Naive thymus-derived CD4-positive, alpha-beta T cell (primary cell): Measurements from ENCODE around the gene PPFIBP1. TPM values are rescaled to one million over a fixed set of nuclear protein-coding genes. Genes with fewer than 3 reads are reported as not detected.

ENCODE experiments used
- ATAC-seq: fragments of 150-1000 bp; cut with Tn5 transposase; 2 replicates; pipeline ENCODE4 v1.10.0; 2021; ENCODE audit warnings: mild to moderate bottlenecking, moderate library complexity
- CTCF ChIA-PET: fragments of 350-600 bp; sonication (Branson Sonifier 250); formaldehyde crosslinking; loops from one replicate; lab custom pipeline; 2021; ENCODE audit warnings: antibody characterized with exemption; lab: Charles Lee
- POLR2A ChIA-PET: fragments of 350-600 bp; sonication (Branson Sonifier 250); formaldehyde crosslinking; loops from one replicate; lab custom pipeline; 2021; ENCODE audit warnings: antibody characterized with exemption, inconsistent platforms; lab: Charles Lee
- DNase-seq, 9 donors: peaks; one replicate each; pipeline versions ENCODE4 v3.0.0 to v3.0.0-alpha.2; 2020 to 2022; ENCODE audit warnings: mixed read lengths in 1 of 9
- H3K27ac ChIP-seq: one replicate; pipeline ENCODE4 v1.7.0; 2013; ENCODE audit warnings: mild to moderate bottlenecking, low read depth, low read length, moderate library complexity
- H3K27me3 ChIP-seq, 2 donors: one replicate each; pipeline ENCODE4 v1.7.0; 2013; ENCODE audit warnings: low read length in 2 of 2, mild to moderate bottlenecking in 2 of 2, moderate library complexity in 2 of 2; ENCODE audit not compliant: control insufficient read depth in 2 of 2, insufficient read depth in 2 of 2
- H3K36me3 ChIP-seq, 3 experiments: 1 replicate in 2 of 3; 2 replicates in 1 of 3; pipeline ENCODE4 v1.7.0; 2013; ENCODE audit warnings: low read length in 3 of 3, mild to moderate bottlenecking in 3 of 3, moderate library complexity in 1 of 3; ENCODE audit not compliant: insufficient read depth in 3 of 3, control insufficient read depth in 2 of 3
- H3K4me1 ChIP-seq, 2 donors: one replicate each; pipeline ENCODE4 v1.7.0; 2013; ENCODE audit warnings: low read length in 2 of 2, mild to moderate bottlenecking in 2 of 2, moderate library complexity in 1 of 2; ENCODE audit not compliant: control insufficient read depth in 2 of 2, insufficient read depth in 2 of 2
- H3K4me3 ChIP-seq: 2 replicates; pipeline ENCODE4 v1.7.0; 2013; ENCODE audit warnings: mild to moderate bottlenecking, low read length
- H3K9me3 ChIP-seq, 3 experiments: 1 replicate in 2 of 3; 2 replicates in 1 of 3; pipeline ENCODE4 v1.7.0; 2013; ENCODE audit warnings: low read length in 3 of 3; ENCODE audit not compliant: control insufficient read depth in 2 of 3
- H3K27ac Mint-ChIP-seq, 9 donors: one replicate each; pipeline ENCODE4 v1.8.0; 2020 to 2022; ENCODE audit warnings: mixed read lengths in 9 of 9, mild to moderate bottlenecking in 8 of 9, moderate library complexity in 5 of 9, inconsistent platforms in 2 of 9
- H3K27me3 Mint-ChIP-seq, 5 donors: one replicate each; pipeline ENCODE4 v1.8.0; 2021 to 2022; ENCODE audit warnings: mixed read lengths in 5 of 5, mild to moderate bottlenecking in 1 of 5
- H3K36me3 Mint-ChIP-seq, 5 donors: one replicate each; pipeline ENCODE4 v1.8.0; 2020 to 2022; ENCODE audit warnings: mixed read lengths in 5 of 5, mild to moderate bottlenecking in 3 of 5, inconsistent platforms in 1 of 5
- H3K4me1 Mint-ChIP-seq, 7 donors: one replicate each; pipeline ENCODE4 v1.8.0; 2020 to 2022; ENCODE audit warnings: mixed read lengths in 7 of 7, mild to moderate bottlenecking in 3 of 7, inconsistent platforms in 1 of 7
- H3K4me3 Mint-ChIP-seq, 10 donors: one replicate each; pipeline ENCODE4 v1.8.0; 2020 to 2022; ENCODE audit warnings: mild to moderate bottlenecking in 10 of 10, mixed read lengths in 10 of 10, moderate library complexity in 6 of 10, inconsistent platforms in 2 of 10
- H3K9me3 Mint-ChIP-seq, 11 donors: one replicate each; pipeline ENCODE4 v1.8.0; 2020 to 2022; ENCODE audit warnings: mixed read lengths in 11 of 11, mild to moderate bottlenecking in 4 of 11, inconsistent platforms in 1 of 11, moderate library complexity in 1 of 11
- intact Hi-C, 2 donors: fragments of 100-400 bp; cut with micrococcal nuclease; formaldehyde crosslinking; loops; one replicate each; pipeline ENCODE4 v1.15.1; 2023
- polyA plus RNA-seq, 2 donors: library from polyadenylated mRNA; unstranded; fragments of 300-500 nt; fragmentation: Illumina TruSeq; gene quantifications; one replicate each; pipeline ENCODE4 v1.2.3, GENCODE V29; 2021
- total RNA-seq, 6 experiments: library from RNA in 5 of 6; stranded (reverse) in 5 of 6; gene quantifications; 1 replicate in 5 of 6; 2 replicates in 1 of 6; pipeline ENCODE4 v1.2.3 and lab custom pipeline; 2021 to 2026

PPFIBP1 gene
- total and polyA plus RNA-seq, 7 experiments from 2014 or later: 2.7 to 29.2 (median 5.3) TPM

- Histone ChIP-seq H3K27ac (no peak overlapping the region), H3K4me3 (no peak overlapping the region), H3K36me3 (no peaks in the 10 kb centered on the region), H3K9me3 (no peaks in the 10 kb centered on the region), H3K27me3 (no peaks in the 10 kb centered on the region), H3K4me1 (no peaks in the 10 kb centered on the region)
- Mint-ChIP-seq H3K27me3 (peaks cover 0 to 3% (median 0%) of the 10 kb centered on the region in 5 donors), H3K4me3 (no peak overlapping the region), H3K27ac (peak overlapping the region in 1 of 9 donors; percentile 17), H3K36me3 (no peaks in the 10 kb centered on the region), H3K4me1 (peaks cover 0 to 6% (median 0%) of the 10 kb centered on the region in 7 donors), H3K9me3 (no peaks in the 10 kb centered on the region)
- intact Hi-C loops: no loop called here
- ATAC-seq (no peak), DNase-seq (no peak)
- ChIA-PET CTCF (no interaction called here), POLR2A (no interaction called here)
These were observed 40.7 kb downstream of the PPFIBP1 start for GRCh38 chr12:27564612-27565213.

- Histone ChIP-seq H3K9me3 (no peaks in the 10 kb centered on the region), H3K4me3 (no peak overlapping the region), H3K4me1 (no peaks in the 10 kb centered on the region), H3K27me3 (no peaks in the 10 kb centered on the region), H3K27ac (no peak overlapping the region), H3K36me3 (no peaks in the 10 kb centered on the region)
- no peak overlapping the region for H3K27ac Mint-ChIP-seq
- no peak for ATAC-seq
- DNase-seq: peak in 3 of 9 donors; percentile 1 to 5 (median 1)
- H3K36me3 Mint-ChIP-seq: no peaks in the 10 kb centered on the region
- ChIA-PET CTCF (interaction anchor here (1.0 to 1.5 kb wide), 2 partner anchors 129 to 132 kb away, joined by 5 read pairs; no protein-coding TSS in a partner anchor), POLR2A (interaction anchor here (1.6 kb wide), 1 partner anchor 9 kb away, joined by 4 read pairs; no protein-coding TSS in a partner anchor)
- peaks cover 0 to 3% (median 0%) of the 10 kb centered on the region in 5 donors for H3K27me3 Mint-ChIP-seq
- peaks cover 0 to 4% (median 0%) of the 10 kb centered on the region in 7 donors for H3K4me1 Mint-ChIP-seq
- H3K4me3 Mint-ChIP-seq: no peak overlapping the region
- intact Hi-C loops: loop anchor here in 1 of 2 donors (1.0 kb wide), 1 partner anchor 131 kb away; no protein-coding TSS in a partner anchor
- H3K9me3 Mint-ChIP-seq: no peaks in the 10 kb centered on the region
These were observed 42.2 kb downstream of the PPFIBP1 start for GRCh38 chr12:27566159-27566558.

- Mint-ChIP-seq H3K27me3 (peaks cover 0 to 3% (median 0%) of the 10 kb centered on the region in 5 donors), H3K9me3 (no peaks in the 10 kb centered on the region), H3K27ac (no peak overlapping the region), H3K4me1 (peaks cover 0 to 4% (median 0%) of the 10 kb centered on the region in 7 donors), H3K4me3 (no peak overlapping the region), H3K36me3 (no peaks in the 10 kb centered on the region)
- DNase-seq: no peak
- H3K27me3 ChIP-seq: no peaks in the 10 kb centered on the region
- no peak for ATAC-seq
- H3K4me1 ChIP-seq: no peaks in the 10 kb centered on the region
- H3K4me3 ChIP-seq: no peak overlapping the region
- no peaks in the 10 kb centered on the region for H3K36me3 ChIP-seq
- H3K9me3 ChIP-seq: no peaks in the 10 kb centered on the region
- no peak overlapping the region for H3K27ac ChIP-seq
- ChIA-PET CTCF (interaction anchor here (1.0 to 1.5 kb wide), 2 partner anchors 130 to 132 kb away, joined by 5 read pairs; no protein-coding TSS in a partner anchor), POLR2A (interaction anchor here (1.6 kb wide), 1 partner anchor 10 kb away, joined by 4 read pairs; no protein-coding TSS in a partner anchor)
- intact Hi-C loops: loop anchor here in 1 of 2 donors (1.0 kb wide), 1 partner anchor 131 kb away; no protein-coding TSS in a partner anchor
These were observed 42.6 kb downstream of the PPFIBP1 start for GRCh38 chr12:27566626-27567025.

- Histone ChIP-seq H3K9me3 (no peaks in the 10 kb centered on the region), H3K4me3 (no peak overlapping the region), H3K4me1 (no peaks in the 10 kb centered on the region), H3K36me3 (no peaks in the 10 kb centered on the region), H3K27me3 (no peaks in the 10 kb centered on the region), H3K27ac (no peak overlapping the region)
- intact Hi-C loops: no loop called here
- POLR2A ChIA-PET: no interaction called here
- no peak for DNase-seq
- CTCF ChIA-PET: no interaction called here
- H3K36me3 Mint-ChIP-seq: peaks cover 0 to 5% (median 0%) of the 10 kb centered on the region in 5 donors
- no peak overlapping the region for H3K4me3 Mint-ChIP-seq
- no peaks in the 10 kb centered on the region for H3K27me3 Mint-ChIP-seq
- no peaks in the 10 kb centered on the region for H3K9me3 Mint-ChIP-seq
- ATAC-seq: no peak
- peaks cover 0 to 7% (median 0%) of the 10 kb centered on the region in 7 donors for H3K4me1 Mint-ChIP-seq
- no peak overlapping the region for H3K27ac Mint-ChIP-seq
These were observed 47.5 kb downstream of the PPFIBP1 start for GRCh38 chr12:27571463-27571862.

GRCh38 chr12:27572486-27573255, 48.7 kb downstream of the PPFIBP1 start:
- H3K9me3 ChIP-seq: no peaks in the 10 kb centered on the region
- no peak overlapping the region for H3K4me3 Mint-ChIP-seq
- H3K4me1 ChIP-seq: no peaks in the 10 kb centered on the region
- ATAC-seq (no peak), DNase-seq (no peak)
- H3K9me3 Mint-ChIP-seq: no peaks in the 10 kb centered on the region
- peaks cover 0 to 5% (median 0%) of the 10 kb centered on the region in 5 donors for H3K36me3 Mint-ChIP-seq
- no peak overlapping the region for H3K4me3 ChIP-seq
- H3K36me3 ChIP-seq: no peaks in the 10 kb centered on the region
- ChIA-PET POLR2A (interaction anchor here (0.7 kb wide), 1 partner anchor 965 kb away, joined by 4 read pairs; no protein-coding TSS in a partner anchor), CTCF (interaction anchor here (0.6 kb wide), 1 partner anchor 8 kb away, joined by 3 read pairs; no protein-coding TSS in a partner anchor)
- intact Hi-C loops: no loop called here
- peaks cover 0 to 7% (median 0%) of the 10 kb centered on the region in 7 donors for H3K4me1 Mint-ChIP-seq
- no peaks in the 10 kb centered on the region for H3K27me3 ChIP-seq
- no peaks in the 10 kb centered on the region for H3K27me3 Mint-ChIP-seq
- H3K27ac Mint-ChIP-seq: no peak overlapping the region
- no peak overlapping the region for H3K27ac ChIP-seq

GRCh38 chr12:27573972-27574371, 50.0 kb downstream of the PPFIBP1 start:
- H3K36me3 Mint-ChIP-seq: peaks cover 0 to 11% (median 3%) of the 10 kb centered on the region in 5 donors
- ATAC-seq: no peak
- intact Hi-C loops: no loop called here
- peaks cover 0 to 11% (median 0%) of the 10 kb centered on the region in 7 donors for H3K4me1 Mint-ChIP-seq
- Histone ChIP-seq H3K4me3 (no peak overlapping the region), H3K27ac (no peak overlapping the region), H3K9me3 (no peaks in the 10 kb centered on the region), H3K4me1 (no peaks in the 10 kb centered on the region), H3K27me3 (no peaks in the 10 kb centered on the region), H3K36me3 (no peaks in the 10 kb centered on the region)
- ChIA-PET POLR2A (no interaction called here), CTCF (interaction anchor here (1.7 kb wide), 1 partner anchor 140 kb away, joined by 5 read pairs; no protein-coding TSS in a partner anchor)
- no peak overlapping the region for H3K4me3 Mint-ChIP-seq
- H3K27ac Mint-ChIP-seq: no peak overlapping the region
- H3K9me3 Mint-ChIP-seq: no peaks in the 10 kb centered on the region
- no peaks in the 10 kb centered on the region for H3K27me3 Mint-ChIP-seq
- DNase-seq: no peak
